ENCODE data around the gene TMEM140.
"Not testable (repeated sequence)": the region's sequence is repeated elsewhere in the genome, so short reads cannot be mapped to it uniquely, and the experiment has no call there.

The TMEM140 gene

DNA sequence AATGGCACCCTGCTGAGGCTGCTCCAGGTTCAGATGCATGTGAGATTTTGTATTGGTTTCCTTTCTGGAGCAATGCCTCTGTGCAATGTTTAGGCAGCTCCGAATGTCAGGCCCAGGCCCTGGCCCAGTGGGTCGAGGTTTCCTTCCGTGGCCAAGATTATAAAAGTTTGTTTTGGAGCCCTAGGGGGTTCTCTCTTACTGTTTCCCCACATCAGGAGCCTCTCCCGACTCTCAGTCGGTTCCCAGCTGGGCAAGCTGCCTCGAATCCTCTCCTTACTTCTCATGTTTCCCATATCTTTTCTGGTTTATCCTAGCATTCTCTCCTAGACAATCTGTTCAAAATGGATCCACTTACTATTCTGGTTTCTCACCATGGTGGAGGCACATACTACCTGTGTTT, 11.0 kb downstream of the TMEM140 start:
- DNase-seq (ENCODE audit: low spot score) = no peak

DNA sequence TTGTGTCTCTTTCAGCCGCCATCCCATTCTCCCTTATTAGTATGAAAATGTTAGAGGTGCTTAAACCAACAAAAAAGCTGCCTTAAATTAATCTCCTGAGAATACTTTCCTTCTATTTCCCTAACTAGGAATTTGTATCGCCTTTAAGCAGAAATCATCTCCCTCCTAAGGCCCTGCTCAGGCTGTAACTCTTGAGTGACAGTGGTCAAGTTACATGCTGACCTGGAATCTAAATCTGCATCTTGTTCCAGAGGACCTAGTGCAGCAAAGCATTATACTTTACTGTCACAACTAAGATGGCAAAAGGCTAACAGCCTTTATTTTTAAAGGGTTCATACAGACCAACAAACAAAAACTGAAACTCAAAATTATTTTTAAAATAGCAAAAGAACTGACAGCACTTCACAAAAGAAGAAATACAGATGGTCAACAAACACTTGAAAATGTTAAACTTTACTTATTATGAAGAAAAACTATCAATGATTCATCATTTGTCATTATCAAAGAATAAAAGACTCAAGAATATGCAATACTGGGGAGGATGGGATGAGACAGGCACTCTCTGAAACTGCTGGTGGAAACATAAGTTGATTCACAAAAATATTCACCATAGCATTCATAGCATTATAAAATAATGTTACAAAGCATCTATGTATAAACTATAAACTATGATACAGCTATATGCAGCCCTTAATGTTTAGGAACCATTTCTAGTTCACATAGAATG, 11.7 kb downstream of the TMEM140 start:
- peak; percentile 27 for DNase-seq (ENCODE audit: low spot score)

DNA sequence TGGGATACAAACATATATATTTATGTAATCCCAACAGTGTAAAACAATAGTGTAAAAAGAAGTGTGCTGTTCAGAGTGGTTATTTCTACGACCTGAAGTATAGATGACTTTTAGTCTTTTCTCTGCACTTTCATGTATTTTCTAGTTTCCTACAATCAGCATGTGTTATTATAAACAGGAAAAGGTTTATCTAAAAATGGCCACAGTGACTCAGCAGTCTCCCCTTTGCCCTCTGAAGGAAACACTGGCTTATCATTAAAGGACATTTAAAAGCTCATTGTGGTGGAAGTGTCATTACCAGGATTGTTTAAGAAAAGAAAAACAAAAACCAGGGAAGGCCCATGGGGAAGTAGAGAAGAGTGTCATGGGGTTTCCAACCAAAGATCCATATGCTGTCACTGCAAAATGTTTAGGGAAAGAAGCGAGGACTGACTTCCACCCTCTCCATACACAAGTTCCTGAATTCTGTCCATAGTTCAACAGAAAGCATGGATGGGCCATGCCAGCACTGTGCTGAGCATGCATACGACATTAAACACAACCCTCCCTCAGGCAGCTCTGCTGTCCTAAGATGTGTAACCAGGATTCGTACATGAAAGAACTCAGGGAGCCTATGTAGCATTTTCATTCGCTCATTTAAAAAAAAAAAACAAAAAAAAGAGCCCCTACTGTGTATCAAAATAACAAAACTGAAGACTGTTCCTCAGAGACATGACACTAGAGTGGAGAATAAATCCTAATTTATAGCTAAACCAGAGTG, 12.4 kb downstream of the TMEM140 start:
- DNase-seq (ENCODE audit: low spot score) = peak; percentile 74

DNA sequence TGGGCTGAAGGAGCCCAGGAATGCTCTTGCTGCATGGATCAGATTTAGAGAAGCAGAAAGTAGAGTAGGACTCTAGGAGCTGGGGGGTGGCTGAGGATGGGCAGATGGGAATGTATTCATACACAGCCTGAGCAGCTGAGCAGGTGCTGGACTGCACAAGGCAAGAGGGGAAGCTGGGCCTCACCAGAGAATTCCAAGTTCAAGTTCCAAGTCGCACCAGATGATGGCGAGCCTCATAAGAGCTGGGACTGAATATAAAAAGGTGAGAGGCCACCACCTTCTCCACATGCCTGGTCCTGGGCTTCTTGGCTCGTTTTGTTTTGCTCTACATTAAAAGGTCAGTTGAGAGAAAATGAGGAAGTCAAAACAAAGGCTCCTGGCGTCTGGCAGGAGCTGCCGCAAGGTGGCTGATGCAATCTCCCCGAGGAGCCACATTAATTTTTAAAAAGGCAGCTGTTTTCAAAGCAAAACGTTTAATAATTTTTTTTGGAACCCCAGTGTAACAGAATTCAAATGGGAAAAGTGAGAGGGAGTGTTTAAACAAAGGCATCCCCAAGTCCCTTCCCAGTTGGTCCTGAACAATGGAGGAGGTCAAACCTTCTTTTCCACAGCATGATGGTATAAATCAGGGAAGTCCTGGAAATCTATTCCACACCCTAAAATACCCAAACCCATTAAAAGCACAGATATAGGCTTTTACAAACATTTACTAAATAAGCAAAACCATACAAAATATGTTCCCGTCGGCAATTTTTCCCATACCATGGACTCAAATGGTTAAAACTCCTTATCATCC, 13.2 kb downstream of the TMEM140 start:
- peak; percentile 32 for DNase-seq (ENCODE audit: low spot score)

DNA sequence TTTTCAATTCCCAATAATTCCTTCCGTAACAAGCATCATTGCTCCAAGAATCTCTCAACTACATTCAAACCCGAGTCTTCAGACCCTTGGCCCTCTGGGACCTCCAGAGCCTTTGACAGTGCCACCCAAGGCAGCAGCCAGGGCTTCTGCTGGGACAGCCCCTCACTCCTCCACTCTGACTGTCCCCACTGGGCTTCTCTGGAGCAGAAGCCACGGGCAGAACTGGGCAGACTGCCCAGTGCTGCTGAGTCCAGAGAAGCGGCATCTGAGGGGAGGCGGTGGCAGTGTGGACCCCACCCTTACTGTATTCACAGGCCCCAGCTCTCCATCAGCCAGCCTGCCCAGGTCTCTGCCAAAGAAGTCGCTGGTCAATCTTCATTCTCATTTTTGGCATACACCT, 13.8 kb downstream of the TMEM140 start:
- no peak for DNase-seq (ENCODE audit: low spot score)

DNA sequence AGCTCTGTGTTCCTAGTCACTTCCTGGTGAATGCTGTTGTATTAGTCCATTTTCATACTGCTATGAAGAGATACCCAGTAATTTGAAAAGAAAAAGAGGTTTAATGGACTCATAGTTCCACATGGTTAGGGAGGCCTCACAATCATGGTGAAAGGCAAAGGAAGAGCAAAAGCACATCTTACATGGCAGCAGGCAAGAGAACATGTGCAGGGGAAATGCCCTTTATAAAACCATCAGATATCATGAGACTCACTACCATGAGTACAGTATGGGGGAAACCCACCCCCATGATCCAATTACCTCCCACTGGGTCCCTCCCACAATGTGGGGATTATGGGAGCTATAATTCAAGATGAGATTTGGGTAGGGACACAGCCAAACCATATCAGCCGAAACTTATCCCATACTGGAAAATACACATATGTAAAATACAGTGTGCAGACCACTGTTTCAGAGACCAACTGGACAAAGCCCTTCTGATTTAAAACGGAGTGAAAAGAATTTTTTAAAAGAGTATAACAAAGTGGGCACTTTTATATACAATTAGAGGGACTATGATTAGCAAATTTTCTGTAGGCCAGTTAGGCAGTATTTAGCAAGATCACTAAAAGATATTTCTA, 14.6 kb downstream of the TMEM140 start:
- no peak for DNase-seq (ENCODE audit: low spot score)

DNA sequence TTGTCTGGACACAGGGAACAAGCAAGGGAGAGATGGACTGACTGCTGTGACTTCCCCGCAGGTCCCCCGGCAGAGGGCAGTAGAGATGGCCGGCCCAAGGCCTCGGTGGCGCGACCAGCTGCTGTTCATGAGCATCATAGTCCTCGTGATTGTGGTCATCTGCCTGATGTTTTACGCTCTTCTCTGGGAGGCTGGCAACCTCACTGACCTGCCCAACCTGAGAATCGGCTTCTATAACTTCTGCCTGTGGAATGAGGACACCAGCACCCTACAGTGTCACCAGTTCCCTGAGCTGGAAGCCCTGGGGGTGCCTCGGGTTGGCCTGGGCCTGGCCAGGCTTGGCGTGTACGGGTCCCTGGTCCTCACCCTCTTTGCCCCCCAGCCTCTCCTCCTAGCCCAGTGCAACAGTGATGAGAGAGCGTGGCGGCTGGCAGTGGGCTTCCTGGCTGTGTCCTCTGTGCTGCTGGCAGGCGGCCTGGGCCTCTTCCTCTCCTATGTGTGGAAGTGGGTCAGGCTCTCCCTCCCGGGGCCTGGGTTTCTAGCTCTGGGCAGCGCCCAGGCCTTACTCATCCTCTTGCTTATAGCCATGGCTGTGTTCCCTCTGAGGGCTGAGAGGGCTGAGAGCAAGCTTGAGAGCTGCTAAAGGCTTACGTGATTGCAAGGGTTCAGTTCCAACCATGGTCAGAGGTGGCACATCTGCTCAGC, 16.6 kb downstream of the TMEM140 start:
- DNase-seq (ENCODE audit: low spot score) = no peak

DNA sequence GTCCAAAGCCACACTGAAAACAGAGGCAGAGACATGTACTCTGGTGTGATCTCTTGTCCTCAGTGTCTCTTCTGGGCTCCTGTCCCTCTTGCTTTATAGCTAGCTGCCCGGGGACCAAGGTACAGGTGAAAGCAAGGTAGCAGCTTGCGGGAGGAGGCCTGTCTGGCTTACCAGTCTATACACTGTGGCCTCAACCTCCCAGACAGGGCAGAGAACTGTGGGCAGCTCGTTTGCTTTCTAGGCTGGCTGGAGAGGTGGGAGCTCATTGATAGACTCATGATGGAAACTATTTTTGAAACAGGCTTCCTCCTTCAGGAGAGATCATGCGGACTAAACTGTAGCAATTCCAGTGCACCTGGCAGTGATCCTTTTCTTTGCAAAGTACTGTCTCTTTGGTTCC, 18.0 kb downstream of the TMEM140 start:
- DNase-seq (ENCODE audit: low spot score) = no peak

DNA sequence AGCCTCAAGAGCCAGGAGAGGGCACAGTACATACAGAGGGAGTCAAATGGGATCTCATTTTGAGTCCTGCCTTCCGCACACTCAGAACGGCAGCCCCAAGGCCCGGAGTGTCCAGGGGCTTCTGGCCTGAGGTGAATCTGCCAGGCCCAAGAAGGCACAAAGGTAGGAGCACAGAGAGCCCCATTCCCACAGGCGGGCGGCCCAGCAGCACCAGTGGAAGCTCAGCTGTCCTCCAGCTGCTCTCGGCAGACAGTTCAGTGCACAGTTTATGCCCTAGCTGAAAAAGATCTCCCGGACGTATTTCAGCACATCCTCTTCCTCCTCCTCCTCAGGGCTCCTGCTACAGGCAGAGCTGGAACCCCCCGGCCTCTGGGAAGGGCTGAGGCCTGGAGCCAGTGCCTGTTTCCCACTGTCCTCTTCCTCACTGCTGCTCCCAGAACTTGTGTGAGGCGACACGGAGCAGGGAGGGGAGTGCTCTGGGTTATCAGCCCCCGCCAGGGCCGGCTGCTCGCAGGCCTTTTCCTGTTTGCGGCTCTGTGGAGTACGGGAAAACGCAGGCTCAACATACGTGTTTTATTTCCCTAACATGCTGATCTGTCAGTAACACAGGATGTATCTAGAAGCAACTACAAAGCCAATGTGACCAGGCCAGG, 18.6 kb downstream of the TMEM140 start:
- peak; percentile 52 for DNase-seq (ENCODE audit: low spot score)

DNA sequence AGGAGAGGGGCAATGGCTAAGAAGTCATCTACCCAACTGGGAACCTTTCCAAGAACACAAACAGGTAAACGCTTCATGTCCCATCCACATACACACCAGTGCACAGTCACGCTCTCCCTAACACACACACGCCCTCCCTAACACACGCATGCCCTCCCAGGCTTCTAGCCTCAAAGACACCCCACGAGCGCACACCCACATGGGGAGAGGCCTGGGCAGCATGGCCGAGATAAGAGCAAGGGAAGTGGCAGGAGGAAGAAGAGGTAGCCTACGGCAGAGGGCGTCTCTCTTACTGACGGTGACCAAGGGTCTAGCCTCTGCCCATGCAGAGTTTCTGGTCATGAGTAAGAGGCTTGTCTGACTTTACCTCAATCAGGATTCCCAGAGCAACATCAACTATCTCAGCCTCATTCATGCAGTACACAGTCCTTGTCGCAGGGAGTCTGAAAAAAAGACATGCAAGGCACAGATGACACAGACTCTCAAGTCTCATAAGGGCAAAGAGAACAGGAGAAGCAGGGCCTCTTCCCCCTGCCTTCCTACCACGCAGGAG, 19.6 kb downstream of the TMEM140 start:
- DNase-seq (ENCODE audit: low spot score) = peak; percentile 91

DNA sequence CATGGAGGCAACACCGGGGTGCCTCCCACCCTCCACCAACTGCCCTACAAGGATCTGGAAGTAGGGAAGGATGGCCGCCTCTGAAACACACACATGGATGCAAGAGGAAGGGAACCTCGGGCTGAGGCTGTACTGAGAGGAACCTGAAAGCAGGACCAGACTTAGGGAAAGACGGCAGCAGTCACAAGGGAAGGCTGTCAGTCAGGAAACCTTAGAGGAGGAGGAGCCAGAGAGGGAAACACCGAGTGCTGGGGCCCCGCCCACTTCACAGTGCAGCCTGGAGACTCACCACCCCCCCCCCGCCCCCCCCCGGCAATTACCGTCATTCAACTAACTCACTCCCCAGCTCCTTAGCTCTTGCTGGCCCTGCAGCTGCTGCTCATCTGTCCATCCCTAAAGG, 20.1 kb downstream of the TMEM140 start:
- DNase-seq (ENCODE audit: low spot score) = peak; percentile 90

DNA sequence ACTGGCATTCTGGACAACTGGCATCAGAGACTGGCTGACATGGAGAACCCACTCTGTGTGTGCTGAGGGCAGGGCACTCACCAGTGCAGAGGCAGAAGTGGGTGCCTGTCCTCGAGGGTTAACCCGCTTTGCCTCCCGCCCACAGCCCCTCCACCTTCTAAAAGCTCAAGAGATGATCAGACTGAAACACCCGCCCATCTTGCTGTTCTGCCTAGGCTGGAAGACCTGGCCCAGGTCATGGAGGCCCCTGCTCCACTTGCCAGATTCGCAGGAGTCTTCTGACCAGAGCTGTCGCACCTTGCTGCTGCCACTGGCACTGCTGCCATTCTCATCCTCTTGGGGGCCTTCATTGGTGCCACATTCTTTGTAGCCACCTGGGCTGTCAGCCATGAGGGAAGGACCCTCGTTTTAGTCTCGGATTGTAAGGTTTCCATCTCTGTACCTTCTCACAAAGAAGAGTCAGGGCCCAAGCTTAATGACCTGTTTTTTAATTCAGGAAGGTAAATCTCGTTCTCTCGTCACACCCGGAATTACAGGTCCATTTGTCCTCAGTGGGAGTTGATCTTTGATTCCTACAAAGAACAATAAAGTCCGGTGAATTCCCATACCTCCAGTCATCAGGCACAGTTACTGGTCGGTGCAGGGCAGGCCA, 20.7 kb downstream of the TMEM140 start:
- no peak for DNase-seq (ENCODE audit: low spot score)

DNA sequence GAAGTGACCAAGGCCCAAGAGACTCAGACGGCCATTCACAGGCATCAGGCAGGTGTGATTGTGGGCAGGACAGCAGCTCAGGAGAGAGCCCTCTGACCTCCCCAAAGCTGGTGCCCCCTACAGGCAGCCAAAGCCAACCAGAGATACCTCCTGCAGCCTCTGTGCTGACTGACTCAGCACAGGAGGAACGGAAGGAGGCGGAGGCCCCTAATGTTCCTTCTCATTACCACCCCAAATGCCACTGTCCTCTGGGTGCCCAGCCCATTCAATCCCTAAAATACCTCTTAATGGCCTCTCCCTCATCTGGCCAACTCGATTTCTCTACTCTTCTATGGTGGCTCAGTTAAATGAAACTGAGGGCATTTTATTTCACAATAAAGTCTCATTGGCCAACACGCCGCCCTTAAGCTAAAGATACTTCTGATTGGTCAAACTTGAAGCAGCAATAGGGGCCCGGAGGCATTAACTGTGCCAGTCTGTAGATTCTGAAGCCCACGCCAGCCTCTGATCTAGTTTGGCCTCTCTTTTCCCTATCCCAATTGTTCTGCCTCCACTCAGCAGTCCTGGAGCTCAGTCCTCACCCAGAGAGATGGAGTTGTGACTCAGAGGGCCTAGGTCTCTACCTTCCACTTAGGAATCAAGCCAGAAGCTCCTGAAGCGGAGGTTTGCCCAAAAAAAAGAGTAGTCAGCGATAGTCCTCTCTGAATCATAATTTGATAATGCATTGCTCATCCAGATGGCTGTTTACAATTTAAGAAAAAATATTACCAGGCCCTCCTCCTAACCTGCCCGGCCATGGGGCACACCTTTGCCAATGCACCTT, 21.5 kb downstream of the TMEM140 start:
- DNase-seq (ENCODE audit: low spot score) = peak; percentile 88

DNA sequence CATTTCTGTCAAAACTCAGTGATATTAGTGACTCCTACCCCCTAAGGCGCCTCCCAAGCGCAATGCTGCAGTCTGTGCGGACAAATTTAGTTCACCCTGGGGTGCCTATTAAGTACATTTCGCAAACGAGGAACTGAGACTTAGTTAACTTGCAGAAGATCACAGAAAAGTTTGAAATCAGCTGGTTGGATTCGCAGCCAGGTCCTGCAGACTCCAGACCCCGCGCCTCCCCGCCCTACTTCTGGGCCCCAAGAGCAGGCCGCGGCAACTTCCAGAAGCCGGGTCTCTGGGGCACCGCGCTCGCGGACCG, 22.0 kb downstream of the TMEM140 start:
- no peak for DNase-seq (ENCODE audit: low spot score)

DNA sequence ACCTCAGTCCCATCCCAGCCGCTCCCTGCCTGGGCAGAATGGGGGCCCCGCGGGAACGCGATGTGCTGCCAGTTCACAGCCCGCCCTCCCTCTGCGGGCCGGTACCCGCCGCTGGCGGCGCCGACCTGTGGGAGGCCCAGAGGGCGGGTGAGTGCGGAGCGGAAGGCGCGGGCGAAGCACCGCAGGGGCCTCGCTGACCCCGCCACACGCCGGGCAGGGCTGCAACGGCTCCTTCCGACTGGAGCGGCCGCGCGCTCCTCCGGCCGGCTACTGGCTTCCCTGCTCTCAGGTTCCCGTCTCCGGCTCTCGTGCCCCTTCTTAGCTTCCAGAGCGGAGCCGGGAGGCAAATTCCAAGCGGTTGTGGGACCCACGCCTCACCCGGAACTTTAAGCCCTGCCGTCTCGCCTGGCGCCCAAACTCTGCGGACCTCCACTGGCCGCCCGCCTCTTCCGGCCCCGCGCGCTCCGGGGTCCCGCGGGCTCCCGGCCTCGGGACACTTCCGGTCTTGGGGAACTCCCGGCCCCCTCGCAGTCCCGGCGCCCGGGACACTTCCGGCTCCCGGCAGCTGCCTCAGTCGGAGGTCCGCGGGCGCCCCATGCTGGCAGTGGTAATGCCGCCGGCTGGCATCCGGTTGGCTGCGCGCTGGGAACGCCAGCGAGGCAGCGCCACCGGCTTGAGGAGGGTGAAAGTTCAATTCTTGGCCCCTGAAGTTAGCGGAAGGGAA, 22.6 kb downstream of the TMEM140 start, which contains the start of gene CYREN:
Gene CYREN, minus strand, starts transcription at position 434 of the 724 bp plus-strand sequence. CDS start 1,785 bp downstream, outside the sequence.
- peak; percentile 94 for DNase-seq (ENCODE audit: low spot score)

DNA sequence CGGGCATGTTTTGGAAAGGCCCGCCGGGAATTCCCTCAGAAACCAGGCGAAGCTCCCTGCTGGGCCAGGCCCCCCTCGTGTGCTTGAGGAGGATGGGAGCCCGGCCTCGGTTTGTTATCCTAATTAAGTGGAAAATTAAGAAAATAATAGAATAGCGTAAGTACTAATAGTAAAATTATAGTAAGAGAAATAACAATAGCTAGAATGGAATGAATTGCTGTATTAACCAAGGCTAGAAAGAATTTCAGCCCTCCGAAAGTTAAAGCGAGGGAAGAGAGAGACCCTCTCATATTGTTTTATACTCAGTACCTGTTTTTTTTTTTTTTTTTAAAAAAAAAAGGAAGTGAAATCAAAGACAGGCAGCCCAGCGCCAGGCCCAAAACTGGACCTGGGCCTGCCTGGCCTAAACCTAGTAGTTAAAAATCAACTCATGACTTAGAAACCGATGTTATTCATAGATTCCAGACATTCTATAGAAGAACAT, 23.2 kb downstream of the TMEM140 start:
- not testable (repeated sequence) for DNase-seq (ENCODE audit: low spot score)

DNA sequence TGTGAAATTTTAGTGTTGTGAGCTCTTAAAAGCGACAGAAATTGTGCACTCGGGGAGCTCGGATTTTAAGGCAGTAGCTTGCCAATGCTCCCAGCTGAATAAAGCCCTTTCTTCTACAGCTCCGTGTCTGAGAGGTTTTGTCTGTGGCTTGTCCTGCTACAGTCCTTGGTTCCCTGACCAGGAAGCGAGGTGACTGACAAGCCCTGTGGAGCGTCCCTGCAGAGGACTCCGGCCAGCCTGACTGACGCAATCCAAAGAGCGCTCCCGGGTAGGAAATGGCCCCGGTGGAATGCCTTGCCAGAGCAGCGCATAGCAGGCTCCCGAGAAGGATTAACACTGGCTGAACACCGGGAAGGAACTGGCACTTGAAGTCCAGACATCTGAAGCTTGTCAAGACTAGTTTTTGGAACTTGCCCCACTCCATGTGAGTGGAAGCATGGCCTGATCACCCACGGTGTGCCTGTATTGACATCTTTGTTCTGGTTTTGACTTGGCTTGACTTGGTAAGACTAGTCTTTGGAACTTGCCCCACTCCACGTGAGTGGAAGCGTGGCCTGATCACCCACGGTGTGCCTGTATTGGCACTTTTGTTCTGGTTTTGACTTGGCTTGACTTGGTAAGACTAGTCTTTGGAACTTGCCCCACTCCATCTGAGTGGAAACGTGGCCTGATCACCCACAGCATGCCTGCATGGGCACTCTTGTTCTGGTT, 23.9 kb downstream of the TMEM140 start:
- DNase-seq (ENCODE audit: low spot score) = not testable (repeated sequence)

DNA sequence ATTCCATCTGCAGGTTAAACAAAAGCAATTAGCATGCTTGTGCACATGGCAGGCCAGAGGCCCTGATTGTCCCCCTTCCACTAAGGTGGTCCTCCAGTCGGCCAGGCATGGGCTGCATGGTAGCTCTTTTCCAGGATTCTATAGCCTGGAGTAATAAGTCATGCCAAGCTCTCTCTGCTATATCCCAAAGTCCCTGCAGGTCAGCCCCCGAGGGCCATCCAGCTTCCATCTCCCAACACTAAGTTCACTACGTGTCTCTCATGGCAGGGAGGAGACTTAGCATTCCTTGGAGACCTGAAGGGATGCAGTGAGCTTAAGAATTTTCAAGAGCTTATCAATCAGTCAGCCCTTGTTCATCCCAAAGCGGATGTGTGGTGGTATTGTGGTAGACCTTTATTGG, 26.0 kb downstream of the TMEM140 start:
- not testable (repeated sequence) for DNase-seq (ENCODE audit: low spot score)

Data from hematopoietic multipotent progenitor cell treated with erythropoietin and hydrocortisone succinate and interleukin-3 and kit ligand, for 17 days (in vitro differentiated cells).